ENCODE results near the gene TTN. TPM values are rescaled to one million over a fixed set of nuclear protein-coding genes. Genes with fewer than 3 reads are reported as not detected.

The TTN gene
- total RNA-seq, 1 experiment from 2014 or later: 0.13 TPM

- POLR2A ChIA-PET: interaction anchor here (0.7 kb wide), 1 partner anchor 952 kb away, joined by 3 read pairs; no protein-coding TSS in a partner anchor
- intact Hi-C loops (cut with micrococcal nuclease; ENCODE audit: unreplicated experiment): no loop called here
Measured at GRCh38 chr2:178830451-178830850, 23.2 kb upstream of the TTN start.

GRCh38 chr2:178829981-178830380 lies 22.8 kb upstream of the TTN start:
- Histone ChIP-seq H3K27me3 (ENCODE audit: control insufficient read depth, insufficient read depth, low read length) (no peaks in the 10 kb centered on the region), H3K4me3 (ENCODE audit: low read depth in 2 of 2, low read length in 2 of 2) (no peak overlapping the region), H3K36me3 (ENCODE audit: control insufficient read depth, insufficient read depth, low read length) (no peaks in the 10 kb centered on the region), H3K27ac (ENCODE audit: low read length) (no peak overlapping the region), H3K9me3 (ENCODE audit: control insufficient read depth, insufficient read depth, low read depth, low read length) (no peaks in the 10 kb centered on the region), H3K4me1 (ENCODE audit: control insufficient read depth, insufficient read depth, low read length) (no peaks in the 10 kb centered on the region)
- TF ChIP-seq REST (IDR thresholded peaks at IDR 0.05; ENCODE audit: insufficient read depth in 1 of 2, low read depth in 2 of 2, low read length in 1 of 2) (no peak), POLR2AphosphoS5 (IDR thresholded peaks at IDR 0.05; ENCODE audit: low read depth, low read length) (no peak), TCF7L2 (IDR thresholded peaks at IDR 0.05; ENCODE audit: low read depth, low read length) (no peak), CTCF (IDR thresholded peaks at IDR 0.05) (no peak), SIN3A (IDR thresholded peaks at IDR 0.05; ENCODE audit: borderline replicate concordance, insufficient read depth, low read depth, low read length) (no peak)
- ChIA-PET POLR2A (interaction anchor here (0.7 kb wide), 1 partner anchor 952 kb away, joined by 3 read pairs; no protein-coding TSS in a partner anchor), CTCF (interaction anchor here (0.6 kb wide), 1 partner anchor 160 kb away, joined by 6 read pairs; no protein-coding TSS in a partner anchor)
- no TSS peak for BruUV-seq (replicated peaks)
- DNase-seq (ENCODE audit: low read depth, low spot score) (no peak), ATAC-seq (no peak)
- intact Hi-C loops (cut with micrococcal nuclease; ENCODE audit: unreplicated experiment): no loop called here
- in situ Hi-C loops (cut with HindIII; ENCODE audit: low pct_unique_long_range_greater_than_20kb, low sequenced_read_pairs): no loop called here

More at GRCh38 chr2:178830451-178830850, 23.2 kb upstream of the TTN start:
- in situ Hi-C loops (cut with HindIII; ENCODE audit: low pct_unique_long_range_greater_than_20kb, low sequenced_read_pairs): no loop called here
- BruUV-seq (replicated peaks): no TSS peak
- H3K27ac ChIP-seq (ENCODE audit: low read length): no peak overlapping the region
- H3K4me1 ChIP-seq (ENCODE audit: control insufficient read depth, insufficient read depth, low read length): no peaks in the 10 kb centered on the region
- no peak for TF ChIP-seq CTCF (IDR thresholded peaks at IDR 0.05)
- no peak for TF ChIP-seq TCF7L2 (IDR thresholded peaks at IDR 0.05; ENCODE audit: low read depth, low read length)
- no peak for TF ChIP-seq POLR2AphosphoS5 (IDR thresholded peaks at IDR 0.05; ENCODE audit: low read depth, low read length)
- TF ChIP-seq SIN3A (IDR thresholded peaks at IDR 0.05; ENCODE audit: borderline replicate concordance, insufficient read depth, low read depth, low read length): no peak
- no peak for TF ChIP-seq REST (IDR thresholded peaks at IDR 0.05; ENCODE audit: insufficient read depth in 1 of 2, low read depth in 2 of 2, low read length in 1 of 2)
- no peaks in the 10 kb centered on the region for H3K36me3 ChIP-seq (ENCODE audit: control insufficient read depth, insufficient read depth, low read length)
- no peak overlapping the region for H3K4me3 ChIP-seq (ENCODE audit: low read depth in 2 of 2, low read length in 2 of 2)
- DNase-seq (ENCODE audit: low read depth, low spot score) (no peak), ATAC-seq (no peak)
- CTCF ChIA-PET: no interaction called here
- no peaks in the 10 kb centered on the region for H3K9me3 ChIP-seq (ENCODE audit: control insufficient read depth, insufficient read depth, low read depth, low read length)
- H3K27me3 ChIP-seq (ENCODE audit: control insufficient read depth, insufficient read depth, low read length): no peaks in the 10 kb centered on the region

Data from Panc1 (cell line).